A172 (cell line): ENCODE results near the gene TMEM240. TPM values are rescaled to one million over a fixed set of nuclear protein-coding genes. Genes with fewer than 3 reads are reported as not detected.
"Not testable (repeated sequence)": the region's sequence is repeated elsewhere in the genome, so short reads cannot be mapped to it uniquely, and the experiment has no call there.

Experiments
- DNase-seq: peaks from one replicate; pipeline ENCODE4 v3.0.0-alpha.2; 2015; ENCODE audit warnings: low spot score
- total RNA-seq: library from RNA; depleted of rRNA; stranded (reverse); fragments of >200 nt; shearing (Covaris generic); gene quantifications from 2 replicates; pipeline ENCODE4 v1.2.3, GENCODE V29; 2014

Gene TMEM240
- total RNA-seq, 1 experiment from 2014 or later, result not detected

GRCh38 chr1:1540818-1541628, 599 bp upstream of the TMEM240 start:
- no peak for DNase-seq

- DNase-seq, result no peak
These were observed 924 bp downstream of the TMEM240 start for GRCh38 chr1:1539310-1540089.

DNA sequence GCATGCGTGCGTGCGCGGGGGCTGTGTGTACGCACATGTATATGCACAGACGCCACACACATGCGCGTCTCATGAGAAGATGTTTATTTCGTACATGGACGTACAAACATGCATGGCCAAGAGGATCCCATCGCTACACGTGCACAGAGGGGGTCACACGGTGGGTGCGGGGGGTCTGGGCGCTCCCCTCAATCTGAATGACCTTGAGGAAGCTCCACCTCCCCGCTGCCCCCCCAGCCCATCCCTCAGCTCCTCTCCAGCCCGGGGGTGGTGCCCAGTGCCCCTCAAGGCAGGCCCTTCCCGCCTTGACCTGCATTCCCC, 1.5 kb downstream of the TMEM240 start:
- no peak for DNase-seq

DNA sequence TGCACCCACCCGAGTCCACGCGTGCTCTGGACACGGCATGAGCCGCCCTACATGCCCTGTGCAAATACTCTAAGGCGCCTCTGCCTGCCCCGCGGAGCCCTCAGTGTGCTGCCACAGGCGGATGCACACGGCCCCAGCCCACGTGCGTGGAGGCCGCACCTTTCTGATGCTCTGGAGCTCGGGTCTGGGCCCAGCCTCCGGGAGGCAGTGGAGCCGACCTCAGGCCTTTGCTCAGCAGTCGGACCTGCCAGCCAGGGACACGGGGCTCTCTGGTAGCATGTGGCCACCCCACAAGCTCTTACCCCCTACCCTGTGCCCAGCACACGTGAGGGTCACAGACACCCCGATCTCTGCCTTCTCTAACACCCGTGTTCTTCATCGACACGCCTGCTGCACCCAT, 2.1 kb downstream of the TMEM240 start:
- DNase-seq, result no peak

DNA sequence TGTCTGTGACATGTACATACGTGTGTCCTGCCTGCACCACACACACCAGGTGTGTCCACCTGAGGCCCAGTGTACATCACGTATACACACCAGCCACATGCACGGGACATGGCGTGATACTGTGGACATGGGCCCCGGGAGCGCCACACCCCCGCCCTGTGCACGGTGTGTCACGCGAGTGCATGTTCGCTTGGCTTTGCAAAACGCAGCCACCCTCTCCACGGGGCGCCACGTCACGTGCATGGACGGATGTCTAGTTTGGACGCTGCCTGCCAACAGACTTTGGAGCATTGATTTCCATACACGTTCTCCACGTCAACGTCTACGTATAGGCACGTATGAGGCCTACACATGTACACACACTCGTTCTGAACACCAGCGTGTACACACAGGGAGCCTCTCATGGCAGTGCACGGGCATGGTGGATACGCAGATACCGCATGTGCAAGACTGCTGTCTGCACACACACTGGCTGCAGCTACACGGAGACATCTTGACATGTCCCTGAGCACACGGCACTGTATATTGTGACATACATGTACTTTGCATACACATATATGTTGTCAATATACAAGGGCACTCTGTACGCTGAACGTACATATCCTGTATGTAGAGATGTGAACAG, 2.7 kb downstream of the TMEM240 start:
- DNase-seq, result no peak

GRCh38 chr1:1536938-1537546, 3.4 kb downstream of the TMEM240 start:
- no peak for DNase-seq

- DNase-seq, result no peak
These were observed 4.1 kb downstream of the TMEM240 start for GRCh38 chr1:1536019-1536937.

GRCh38 chr1:1535201-1536018, 5.0 kb downstream of the TMEM240 start:
- DNase-seq, result no peak

GRCh38 chr1:1534401-1535154, 5.8 kb downstream of the TMEM240 start:
- no peak for DNase-seq

GRCh38 chr1:1533894-1534291, 6.5 kb downstream of the TMEM240 start:
- DNase-seq, result not testable (repeated sequence)

DNA sequence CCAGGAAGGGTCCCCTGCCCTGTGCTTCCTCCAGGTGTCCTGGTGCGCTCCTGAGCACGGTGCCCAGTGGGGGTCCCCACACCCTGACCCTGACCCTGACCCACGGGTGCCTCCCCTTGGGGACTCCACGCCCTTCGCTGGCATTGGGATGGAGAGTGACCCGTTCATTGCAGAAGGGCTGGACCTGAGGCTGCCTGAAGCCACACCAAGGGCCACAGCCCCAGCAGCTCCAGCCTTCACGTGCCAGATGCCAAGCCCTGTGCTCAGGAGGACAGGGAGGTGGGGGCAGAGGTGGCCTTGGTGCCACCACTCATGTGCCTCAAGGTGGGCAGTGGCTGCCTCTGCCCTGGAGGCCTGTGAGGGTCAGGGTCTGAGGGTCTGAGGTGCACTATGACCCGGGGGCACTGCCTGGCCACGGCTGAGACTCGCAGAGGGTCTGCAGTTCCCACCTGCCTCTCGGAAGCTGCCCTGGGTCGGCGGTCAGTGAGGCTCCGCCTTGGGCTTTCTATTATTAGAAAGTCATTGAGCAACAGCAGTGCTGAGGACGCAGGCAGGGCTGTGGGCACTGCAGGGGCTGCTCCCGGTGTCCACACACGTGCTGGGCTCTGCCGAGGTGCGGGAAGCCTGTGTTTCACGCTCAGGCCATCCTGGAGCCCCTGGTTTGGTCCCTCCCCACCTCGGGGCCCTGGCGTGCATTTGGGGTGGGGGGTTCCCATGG, 7.1 kb downstream of the TMEM240 start:
- not testable (repeated sequence) for DNase-seq

DNA sequence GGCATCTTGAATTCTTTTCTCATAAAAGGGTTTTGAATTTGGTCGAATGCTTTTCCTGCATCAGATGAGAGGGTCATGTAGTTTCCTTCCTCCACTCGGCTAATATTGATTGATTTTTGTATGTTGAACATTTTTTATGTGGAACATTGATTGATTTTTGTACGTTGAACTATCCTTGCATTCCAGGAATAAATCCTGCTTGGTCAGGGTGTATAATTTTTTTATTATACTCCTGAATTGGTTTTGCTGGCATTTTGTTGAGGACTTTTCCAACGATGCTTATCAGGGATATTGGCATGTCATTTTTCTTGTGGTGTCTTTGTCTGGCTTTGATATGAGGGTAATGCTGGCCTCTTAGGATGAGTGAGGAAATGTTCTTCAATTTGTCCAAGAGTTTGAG, 8.5 kb downstream of the TMEM240 start:
- DNase-seq, result no peak

DNA sequence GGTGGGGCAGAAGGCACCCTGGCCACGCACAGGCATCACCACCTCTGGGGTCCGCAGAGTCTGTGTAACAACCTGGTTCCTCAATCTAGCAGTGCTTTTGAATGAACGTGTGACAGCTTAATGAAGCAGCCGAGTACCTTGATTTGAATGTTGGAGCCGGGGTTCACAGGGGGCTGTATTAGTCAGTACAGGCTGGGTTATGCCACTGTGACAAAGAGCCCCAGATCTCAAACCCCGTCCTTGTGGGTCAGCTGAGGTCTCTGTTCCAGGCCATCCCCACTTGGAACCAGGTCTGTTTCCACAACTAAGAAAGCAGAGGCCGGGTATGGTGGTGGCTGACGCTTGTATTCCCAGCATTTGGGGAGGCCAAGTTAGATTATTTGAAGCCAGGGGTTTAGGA, 10.5 kb downstream of the TMEM240 start:
- no peak for DNase-seq

- no peak for DNase-seq
These were observed 11.1 kb downstream of the TMEM240 start for GRCh38 chr1:1529321-1529720.

- DNase-seq, result no peak
These were observed 11.8 kb downstream of the TMEM240 start for GRCh38 chr1:1528301-1529267.

GRCh38 chr1:1527092-1527816, 13.2 kb downstream of the TMEM240 start:
- no peak for DNase-seq

GRCh38 chr1:1526476-1526875, 13.9 kb downstream of the TMEM240 start:
- DNase-seq, result not testable (repeated sequence)
